Measurements from ENCODE around the gene ROCK2. TPM values are rescaled to one million over a fixed set of nuclear protein-coding genes. Genes with fewer than 3 reads are reported as not detected.

The ROCK2 gene
- total RNA-seq, 4 donors from 2014 or later: 51.0 to 75.9 (median 67.6) TPM

DNA sequence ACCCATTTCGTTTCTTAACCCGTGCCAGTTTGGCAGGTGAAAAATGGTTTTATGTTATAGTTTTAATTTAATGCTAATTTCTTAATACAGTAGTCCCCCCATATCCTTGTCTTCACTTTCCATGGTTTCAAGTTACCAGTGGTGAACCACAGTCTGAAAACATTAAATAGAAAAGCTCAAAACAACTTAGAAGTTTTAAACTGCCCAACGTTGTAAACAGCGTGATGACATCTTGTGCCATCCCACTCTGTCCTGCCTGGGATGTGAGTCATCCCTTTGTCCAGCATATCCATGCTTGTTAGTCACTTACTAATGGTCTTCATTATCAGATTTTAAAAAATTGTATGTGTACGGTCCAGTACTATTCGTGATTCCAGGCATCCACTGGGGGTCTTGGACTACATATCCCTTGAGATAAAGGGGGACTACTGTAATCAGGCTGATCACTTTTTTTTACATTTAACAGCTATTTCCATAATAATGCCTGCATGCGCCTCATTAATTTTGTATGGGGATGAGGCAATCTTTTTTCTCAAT lies 157.3 kb downstream of the ROCK2 start:
- Histone ChIP-seq H3K27ac (no peak overlapping the region), H3K4me1 (no peaks in the 10 kb centered on the region), H3K4me3 (no peak overlapping the region), H3K9me3 (no peaks in the 10 kb centered on the region), H3K27me3 (no peaks in the 10 kb centered on the region), H3K36me3 (peaks cover 0 to 61% (median 0%) of the 10 kb centered on the region in 3 donors)
- TF ChIP-seq, protein P1, sequence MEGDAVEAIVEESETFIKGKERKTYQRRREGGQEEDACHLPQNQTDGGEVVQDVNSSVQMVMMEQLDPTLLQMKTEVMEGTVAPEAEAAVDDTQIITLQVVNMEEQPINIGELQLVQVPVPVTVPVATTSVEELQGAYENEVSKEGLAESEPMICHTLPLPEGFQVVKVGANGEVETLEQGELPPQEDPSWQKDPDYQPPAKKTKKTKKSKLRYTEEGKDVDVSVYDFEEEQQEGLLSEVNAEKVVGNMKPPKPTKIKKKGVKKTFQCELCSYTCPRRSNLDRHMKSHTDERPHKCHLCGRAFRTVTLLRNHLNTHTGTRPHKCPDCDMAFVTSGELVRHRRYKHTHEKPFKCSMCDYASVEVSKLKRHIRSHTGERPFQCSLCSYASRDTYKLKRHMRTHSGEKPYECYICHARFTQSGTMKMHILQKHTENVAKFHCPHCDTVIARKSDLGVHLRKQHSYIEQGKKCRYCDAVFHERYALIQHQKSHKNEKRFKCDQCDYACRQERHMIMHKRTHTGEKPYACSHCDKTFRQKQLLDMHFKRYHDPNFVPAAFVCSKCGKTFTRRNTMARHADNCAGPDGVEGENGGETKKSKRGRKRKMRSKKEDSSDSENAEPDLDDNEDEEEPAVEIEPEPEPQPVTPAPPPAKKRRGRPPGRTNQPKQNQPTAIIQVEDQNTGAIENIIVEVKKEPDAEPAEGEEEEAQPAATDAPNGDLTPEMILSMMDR (IDR thresholded peaks at IDR 0.05): no peak
- TF ChIP-seq POLR2A (IDR thresholded peaks at IDR 0.05): no peak
- no peak for DNase-seq

DNA sequence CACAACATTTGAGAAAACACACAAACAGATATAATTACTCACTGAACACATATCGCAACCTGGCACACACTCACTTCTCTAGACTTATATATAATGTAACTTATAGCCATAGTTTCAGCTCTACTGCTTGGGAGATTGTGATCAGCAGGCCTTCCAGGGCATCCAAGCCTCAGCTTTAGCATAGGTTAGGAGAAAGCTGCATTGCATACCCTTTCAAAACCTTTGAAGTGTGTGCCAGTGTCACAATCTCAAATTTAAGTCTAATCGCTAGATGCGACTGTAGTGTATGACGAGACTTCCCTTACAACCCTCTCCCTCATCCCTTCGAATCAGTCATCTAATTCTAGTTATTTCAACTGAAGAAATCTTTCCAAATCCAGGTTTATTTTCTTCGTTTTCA lies 158.3 kb downstream of the ROCK2 start:
- Histone ChIP-seq H3K36me3 (peaks cover 0 to 61% (median 0%) of the 10 kb centered on the region in 3 donors), H3K9me3 (no peaks in the 10 kb centered on the region), H3K4me3 (no peak overlapping the region), H3K27ac (no peak overlapping the region), H3K4me1 (no peaks in the 10 kb centered on the region), H3K27me3 (no peaks in the 10 kb centered on the region)
- TF ChIP-seq, protein P1 (IDR thresholded peaks at IDR 0.05): no peak
- no peak for DNase-seq

DNA sequence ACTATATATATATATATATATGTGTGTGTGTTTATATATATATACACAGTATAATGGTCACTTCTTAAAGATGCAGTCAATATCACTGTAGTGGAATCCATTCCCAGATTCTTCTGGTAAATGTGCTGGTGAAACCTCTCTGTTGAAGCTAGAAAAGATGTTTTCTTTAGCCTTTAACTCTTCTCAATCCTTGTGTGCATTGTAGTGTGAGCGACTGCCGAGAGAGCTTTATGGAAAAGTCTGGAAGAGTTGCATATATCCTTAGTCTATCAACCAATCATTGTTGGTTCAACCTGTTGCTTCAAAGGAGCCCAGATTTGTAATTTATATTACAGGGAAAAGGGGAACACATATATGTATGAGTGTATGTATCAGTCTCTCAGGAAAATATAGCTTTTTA lies 161.5 kb downstream of the ROCK2 start:
- Histone ChIP-seq H3K4me3 (no peak overlapping the region), H3K36me3 (peaks cover 0 to 39% (median 0%) of the 10 kb centered on the region in 3 donors), H3K27ac (no peak overlapping the region), H3K4me1 (no peaks in the 10 kb centered on the region), H3K9me3 (no peaks in the 10 kb centered on the region), H3K27me3 (no peaks in the 10 kb centered on the region)
- DNase-seq: no peak
- TF ChIP-seq, protein P1 (IDR thresholded peaks at IDR 0.05): no peak
- TF ChIP-seq POLR2A (IDR thresholded peaks at IDR 0.05): no peak

DNA sequence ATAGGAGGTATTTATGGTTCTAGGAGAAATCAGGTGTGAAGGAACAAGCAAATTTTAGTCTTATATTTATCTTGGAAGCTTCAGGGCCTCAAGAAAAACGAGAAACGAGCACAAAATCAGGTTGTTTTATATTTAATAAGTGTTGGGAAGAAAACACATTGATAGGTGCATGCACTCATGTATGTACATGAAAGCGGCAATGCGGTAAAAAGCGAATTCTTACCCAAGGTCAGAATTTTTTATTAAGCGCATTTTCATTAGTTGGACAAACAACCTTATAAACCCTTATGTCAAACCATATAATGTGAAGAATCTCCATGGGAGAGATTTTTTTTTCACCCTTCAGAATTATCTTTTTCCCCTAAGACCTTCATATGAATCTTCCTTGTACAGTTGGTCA lies 163.8 kb downstream of the ROCK2 start:
- TF ChIP-seq POLR2A (IDR thresholded peaks at IDR 0.05): no peak
- TF ChIP-seq, protein P1 (IDR thresholded peaks at IDR 0.05): no peak

DNA sequence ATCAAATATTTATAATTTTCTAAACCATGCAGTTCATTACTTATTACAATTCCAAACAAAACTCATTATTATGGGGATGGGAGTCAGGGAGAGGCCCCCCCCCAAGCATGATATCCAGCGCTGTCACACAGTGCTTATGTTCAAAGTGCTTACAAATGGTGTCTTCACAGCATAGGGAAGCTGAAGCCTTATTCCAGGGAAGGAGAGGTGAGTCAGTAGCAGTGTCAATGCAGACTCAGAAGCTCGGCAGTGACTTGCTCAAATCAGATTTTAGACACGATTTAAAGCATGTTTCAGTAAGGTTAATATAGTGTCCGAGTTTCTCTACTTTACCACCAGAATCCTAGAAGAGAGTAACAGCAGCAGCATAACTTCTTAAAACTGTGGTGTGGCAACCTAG lies 164.5 kb downstream of the ROCK2 start:
- no peaks in the 10 kb centered on the region for H3K27me3 ChIP-seq
- no peak for DNase-seq
- TF ChIP-seq, protein P1 (IDR thresholded peaks at IDR 0.05): no peak
- TF ChIP-seq POLR2A (IDR thresholded peaks at IDR 0.05): no peak
- H3K4me3 ChIP-seq: no peak overlapping the region
- H3K4me1 ChIP-seq: no peaks in the 10 kb centered on the region
- H3K9me3 ChIP-seq: no peaks in the 10 kb centered on the region
- H3K27ac ChIP-seq: no peak overlapping the region
- peaks cover 0 to 28% (median 0%) of the 10 kb centered on the region in 3 donors for H3K36me3 ChIP-seq

More for the DNA sequence above, 163.8 kb downstream of the ROCK2 start:
- peaks cover 0 to 35% (median 0%) of the 10 kb centered on the region in 3 donors for H3K36me3 ChIP-seq
- no peak for DNase-seq
- no peaks in the 10 kb centered on the region for H3K4me1 ChIP-seq
- H3K9me3 ChIP-seq: no peaks in the 10 kb centered on the region
- H3K4me3 ChIP-seq: no peak overlapping the region
- H3K27me3 ChIP-seq: no peaks in the 10 kb centered on the region
- H3K27ac ChIP-seq: no peak overlapping the region

DNA sequence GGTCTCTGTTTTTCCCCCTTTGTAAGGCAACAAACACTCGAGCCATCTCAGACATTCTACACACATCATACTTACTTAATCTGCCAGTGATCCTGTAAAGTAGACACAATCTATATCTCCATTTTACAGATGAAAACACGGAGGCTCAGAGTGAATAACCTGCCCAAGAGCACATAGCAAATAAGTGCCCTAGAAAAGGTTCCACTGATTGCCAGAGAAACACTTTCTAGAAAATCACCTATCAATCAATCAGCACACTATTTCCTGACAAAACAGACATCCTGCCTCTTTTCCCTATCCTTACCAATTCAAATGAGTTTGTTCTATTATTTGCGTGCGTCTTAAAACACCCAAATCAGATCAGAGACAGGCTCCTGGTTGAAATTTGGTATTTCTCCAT lies 165.2 kb downstream of the ROCK2 start:
- DNase-seq: no peak
- Histone ChIP-seq H3K9me3 (no peaks in the 10 kb centered on the region), H3K4me3 (no peak overlapping the region), H3K27ac (no peak overlapping the region), H3K36me3 (peaks cover 0 to 28% (median 0%) of the 10 kb centered on the region in 3 donors), H3K4me1 (no peaks in the 10 kb centered on the region), H3K27me3 (no peaks in the 10 kb centered on the region)
- no peak for TF ChIP-seq POLR2A (IDR thresholded peaks at IDR 0.05)
- TF ChIP-seq, protein P1 (IDR thresholded peaks at IDR 0.05): no peak

Data from Peyer's patch (tissue), 4 donors.